K562 (cell line): Measurements from ENCODE around the gene POMP. TPM values are rescaled to one million over a fixed set of nuclear protein-coding genes. Genes with fewer than 3 reads are reported as not detected.

Experiments
- polyA plus RNA-seq, 8 experiments: library from polyadenylated mRNA; depleted of rRNA in 4 of 8; stranded (reverse) in 5 of 8; unstranded in 3 of 8; fragments of >200 nt; fragmentation: Nextera tagmentation in 2 of 8; fragmentation: Illumina TruSeq in 1 of 8; extraction: Ambion mirVana in 2 of 8; extraction: Trizol in 1 of 8; gene quantifications; 2 replicates each; pipeline versions ENCODE4 v1.2.1 to v1.2.3, GENCODE V29; 2011 to 2014; ENCODE audit warnings: inconsistent platforms in 1 of 8, missing spikeins in 1 of 8
- small RNA-seq: library from RNA; depleted of rRNA; stranded (forward); fragments of <200 nt; gene quantifications from one replicate; pipeline ENCODE3, GENCODE V24; 2014
- total RNA-seq, 7 experiments: library from RNA; depleted of rRNA in 6 of 7; stranded (reverse); fragments of >200 nt in 6 of 7; fragmentation: Illumina TruSeq in 2 of 7; extraction: Trizol in 2 of 7; gene quantifications; 2 replicates each; pipeline versions ENCODE4 v1.2.1 to v1.2.3, GENCODE V29; 2011 to 2021; ENCODE audit warnings: low replicate concordance in 1 of 7

POMP gene
- total and polyA plus RNA-seq, 9 of the 15 experiments (the other 6 are each of a cell fraction or from before 2014, with no cell fraction given) = 69.2 to 647 (median 118) TPM

Small RNA genes lying within 50 kb of the gene (small RNA-seq; reads per million reads assigned to genes)
- gene RF00019 = not detected
- not detected for gene RNU6-53P

Other genes with a start within 250 kb of the POMP start
- 0.24 and 0.27 TPM in 2 replicates for gene FLT1, start 164.0 kb upstream of the POMP start, total RNA-seq (2014; rRNA removed)
- gene FLT1, start 164.0 kb upstream of the POMP start, total RNA-seq (2014; rRNA removed; fragmentation: Illumina TruSeq; extraction: Trizol) = 0.19 and 0.22 TPM in 2 replicates
- gene FLT1, start 164.0 kb upstream of the POMP start, total RNA-seq (2015; rRNA removed; fragmentation: Illumina TruSeq; extraction: Trizol) = 0.04 TPM in 2 replicates
- gene FLT1, start 164.0 kb upstream of the POMP start, total RNA-seq (2021) = 0.22 and 0.40 TPM in 2 replicates
- 0.77 and 2.0 TPM in 2 replicates for gene FLT1, start 164.0 kb upstream of the POMP start, polyA plus RNA-seq (2011; rRNA removed)
- gene FLT1, start 164.0 kb upstream of the POMP start, polyA plus RNA-seq (2014; fragmentation: Illumina TruSeq; extraction: Trizol) = 0.17 and 0.22 TPM in 2 replicates
- under 1 TPM; 0.04 to 0.10 TPM for gene FLT1, start 164.0 kb upstream of the POMP start, polyA plus RNA-seq (2014; fragmentation: Nextera tagmentation; extraction: Ambion mirVana)
- 0.01 TPM in 1 of 2 replicates, not detected in the other for gene FLT1, start 164.0 kb upstream of the POMP start, polyA plus RNA-seq (2014; rRNA removed)
- 0.54 and 0.61 TPM in 2 replicates for gene SLC46A3, start 59.8 kb downstream of the POMP start, total RNA-seq (2014; rRNA removed)
- gene SLC46A3, start 59.8 kb downstream of the POMP start, total RNA-seq (2014; rRNA removed; fragmentation: Illumina TruSeq; extraction: Trizol) = 0.51 and 0.54 TPM in 2 replicates
- 0.38 and 0.43 TPM in 2 replicates for gene SLC46A3, start 59.8 kb downstream of the POMP start, total RNA-seq (2015; rRNA removed; fragmentation: Illumina TruSeq; extraction: Trizol)
- 0.54 and 0.66 TPM in 2 replicates for gene SLC46A3, start 59.8 kb downstream of the POMP start, total RNA-seq (2021)
- 1.2 and 2.6 TPM in 2 replicates for gene SLC46A3, start 59.8 kb downstream of the POMP start, polyA plus RNA-seq (2011; rRNA removed)
- 0.32 and 0.58 TPM in 2 replicates for gene SLC46A3, start 59.8 kb downstream of the POMP start, polyA plus RNA-seq (2014; fragmentation: Illumina TruSeq; extraction: Trizol)
- under 1 TPM; 0.14 to 0.20 TPM for gene SLC46A3, start 59.8 kb downstream of the POMP start, polyA plus RNA-seq (2014; fragmentation: Nextera tagmentation; extraction: Ambion mirVana)
- gene SLC46A3, start 59.8 kb downstream of the POMP start, polyA plus RNA-seq (2014; rRNA removed) = 0.37 and 0.73 TPM in 2 replicates
- gene MTUS2, start 161.2 kb downstream of the POMP start, total RNA-seq (2014; rRNA removed) = 0.16 TPM in 1 of 2 replicates, not detected in the other
- gene MTUS2, start 161.2 kb downstream of the POMP start, total RNA-seq (2014; rRNA removed; fragmentation: Illumina TruSeq; extraction: Trizol) = 0.07 and 0.10 TPM in 2 replicates
- gene MTUS2, start 161.2 kb downstream of the POMP start, total RNA-seq (2015; rRNA removed; fragmentation: Illumina TruSeq; extraction: Trizol) = 0.04 and 0.30 TPM in 2 replicates
- gene MTUS2, start 161.2 kb downstream of the POMP start, total RNA-seq (2021) = 0.13 TPM in 1 of 2 replicates, not detected in the other
- 0.01 and 0.04 TPM in 2 replicates for gene MTUS2, start 161.2 kb downstream of the POMP start, polyA plus RNA-seq (2011; rRNA removed)
- gene MTUS2, start 161.2 kb downstream of the POMP start, polyA plus RNA-seq (2014; fragmentation: Illumina TruSeq; extraction: Trizol) = 0.10 and 0.22 TPM in 2 replicates
- gene MTUS2, start 161.2 kb downstream of the POMP start, polyA plus RNA-seq (2014; fragmentation: Nextera tagmentation; extraction: Ambion mirVana) = under 1 TPM; 0.03 to 0.04 TPM
- gene MTUS2, start 161.2 kb downstream of the POMP start, polyA plus RNA-seq (2014; rRNA removed) = 0.13 and 0.28 TPM in 2 replicates